Suprapubic skin (tissue), 4 donors: ENCODE measurements around the gene MED13L.

ENCODE experiments used
- CTCF ChIP-seq, 2 donors: fragments of 200-600 bp in 1 of 2; fragments of 450-650 bp in 1 of 2; sonication (generic) in 1 of 2; IDR thresholded peaks; one replicate each; pipeline ENCODE4 v1.5.1; 2016 to 2019; ENCODE audit warnings: antibody characterized with exemption in 2 of 2, mild to moderate bottlenecking in 1 of 2, moderate library complexity in 1 of 2
- EP300 ChIP-seq: sonication (generic); formaldehyde crosslinking; IDR thresholded peaks from one replicate; pipeline ENCODE4 v1.6.1; 2017; ENCODE audit warnings: antibody characterized with exemption
- POLR2A ChIP-seq, 2 donors: fragments of 450-650 bp; IDR thresholded peaks; one replicate each; pipeline ENCODE4 v1.6.1; 2017; ENCODE audit warnings: antibody characterized with exemption in 2 of 2, mild to moderate bottlenecking in 2 of 2, moderate library complexity in 2 of 2
- POLR2AphosphoS5 ChIP-seq, 3 donors: sonication (generic); formaldehyde crosslinking; IDR thresholded peaks; one replicate each; pipeline ENCODE4 v1.6.1; 2017; ENCODE audit warnings: antibody characterized with exemption in 3 of 3

- no peak for TF ChIP-seq POLR2A (IDR thresholded peaks at IDR 0.05)
- TF ChIP-seq CTCF (IDR thresholded peaks at IDR 0.05): no peak
- no peak for TF ChIP-seq POLR2AphosphoS5 (IDR thresholded peaks at IDR 0.05)
- TF ChIP-seq EP300: no peak
These were observed 147.1 kb downstream of the MED13L start for GRCh38 chr12:116130431-116130830.
